ENCODE measurements around the gene HASPIN.

DNA sequence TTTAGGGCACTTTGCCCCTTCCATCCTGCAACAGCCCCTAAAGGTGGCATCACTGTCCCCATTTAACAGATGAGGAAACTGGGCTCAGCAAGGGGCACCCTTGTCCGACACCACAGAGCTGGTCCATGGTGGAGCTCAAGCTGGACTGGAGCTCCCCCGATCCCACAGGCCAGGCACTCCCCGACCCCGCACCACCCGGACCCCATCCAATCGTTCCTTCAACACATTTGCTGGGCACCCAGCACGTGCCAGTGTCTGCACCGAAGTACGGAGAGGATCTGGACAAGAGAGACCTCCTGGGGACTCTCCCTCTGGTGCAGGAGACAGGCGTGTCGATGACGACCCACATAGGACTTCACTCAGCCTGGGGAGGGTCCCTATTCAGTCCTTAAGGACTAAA lies 41.7 kb upstream of the HASPIN start:
- TF ChIP-seq, protein P1, sequence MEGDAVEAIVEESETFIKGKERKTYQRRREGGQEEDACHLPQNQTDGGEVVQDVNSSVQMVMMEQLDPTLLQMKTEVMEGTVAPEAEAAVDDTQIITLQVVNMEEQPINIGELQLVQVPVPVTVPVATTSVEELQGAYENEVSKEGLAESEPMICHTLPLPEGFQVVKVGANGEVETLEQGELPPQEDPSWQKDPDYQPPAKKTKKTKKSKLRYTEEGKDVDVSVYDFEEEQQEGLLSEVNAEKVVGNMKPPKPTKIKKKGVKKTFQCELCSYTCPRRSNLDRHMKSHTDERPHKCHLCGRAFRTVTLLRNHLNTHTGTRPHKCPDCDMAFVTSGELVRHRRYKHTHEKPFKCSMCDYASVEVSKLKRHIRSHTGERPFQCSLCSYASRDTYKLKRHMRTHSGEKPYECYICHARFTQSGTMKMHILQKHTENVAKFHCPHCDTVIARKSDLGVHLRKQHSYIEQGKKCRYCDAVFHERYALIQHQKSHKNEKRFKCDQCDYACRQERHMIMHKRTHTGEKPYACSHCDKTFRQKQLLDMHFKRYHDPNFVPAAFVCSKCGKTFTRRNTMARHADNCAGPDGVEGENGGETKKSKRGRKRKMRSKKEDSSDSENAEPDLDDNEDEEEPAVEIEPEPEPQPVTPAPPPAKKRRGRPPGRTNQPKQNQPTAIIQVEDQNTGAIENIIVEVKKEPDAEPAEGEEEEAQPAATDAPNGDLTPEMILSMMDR (IDR thresholded peaks at IDR 0.05) = no peak
- TF ChIP-seq ZFX (IDR thresholded peaks at IDR 0.05; ENCODE audit: borderline replicate concordance) = no peak
